Activated naive CD8-positive, alpha-beta T cell treated with anti-CD3 and anti-CD28 coated beads, Interleukin-2, amount 10 ng/mL, durations not matched to agents 7 days and 5 days (primary cell): ENCODE data around the gene SNX13. TPM values are rescaled to one million over a fixed set of nuclear protein-coding genes. Genes with fewer than 3 reads are reported as not detected.

ENCODE experiments used
- ATAC-seq: fragments of 150-1000 bp; cut with Tn5 transposase; one replicate; pipeline ENCODE4 v1.10.0; 2021; ENCODE audit warnings: low read depth, moderate library complexity
- POLR2A ChIA-PET: fragments of 350-600 bp; sonication (Branson Sonifier 250); formaldehyde crosslinking; loops from one replicate; lab custom pipeline; 2021; ENCODE audit warnings: antibody characterized with exemption; lab: Charles Lee
- DNase-seq: peaks from one replicate; pipeline ENCODE4 v3.0.0; 2021
- H3K27ac Mint-ChIP-seq: one replicate; pipeline ENCODE4 v1.8.0; 2022; ENCODE audit warnings: mild to moderate bottlenecking, mixed read lengths
- H3K27me3 Mint-ChIP-seq: one replicate; pipeline ENCODE4 v1.8.0; 2022; ENCODE audit warnings: mild to moderate bottlenecking, moderate library complexity, mixed read lengths
- H3K36me3 Mint-ChIP-seq: one replicate; pipeline ENCODE4 v1.8.0; 2021; ENCODE audit warnings: mild to moderate bottlenecking, mixed read lengths
- H3K4me1 Mint-ChIP-seq: one replicate; pipeline ENCODE4 v1.8.0; 2021; ENCODE audit warnings: mixed read lengths
- H3K4me3 Mint-ChIP-seq: one replicate; pipeline ENCODE4 v1.8.0; 2022; ENCODE audit warnings: mild to moderate bottlenecking, moderate library complexity, mixed read lengths
- H3K9me3 Mint-ChIP-seq: one replicate; pipeline ENCODE4 v1.8.0; 2021; ENCODE audit warnings: mixed read lengths
- total RNA-seq, 2 experiments: library from RNA; stranded (reverse); gene quantifications; one replicate each; pipeline ENCODE4 v1.2.3, GENCODE V29; 2021

Gene SNX13
- total RNA-seq, 2 experiments from 2014 or later, result 29.3 to 35.1 TPM

GRCh38 chr7:17939606-17940301, 540 bp downstream of the SNX13 start:
- H3K9me3 Mint-ChIP-seq, result no peaks in the 10 kb centered on the region
- POLR2A ChIA-PET, result interaction anchor here (1.0 kb wide), 1 partner anchor 13 kb away, joined by 3 read pairs; no protein-coding TSS in a partner anchor
- DNase-seq, result peak; percentile 62
- peak overlapping the region; percentile 92 for H3K27ac Mint-ChIP-seq
- H3K36me3 Mint-ChIP-seq, result peaks cover 13% of the 10 kb centered on the region
- H3K27me3 Mint-ChIP-seq, result peaks cover 3% of the 10 kb centered on the region
- peak overlapping the region; percentile 95 for H3K4me3 Mint-ChIP-seq
- ATAC-seq, result peak; percentile 57
- H3K4me1 Mint-ChIP-seq, result peaks cover 43% of the 10 kb centered on the region

GRCh38 chr7:17939211-17939605, 1.1 kb downstream of the SNX13 start:
- Mint-ChIP-seq H3K9me3 (no peaks in the 10 kb centered on the region), H3K4me1 (peaks cover 47% of the 10 kb centered on the region), H3K27me3 (peaks cover 3% of the 10 kb centered on the region), H3K4me3 (peak overlapping the region; percentile 95), H3K36me3 (peaks cover 13% of the 10 kb centered on the region), H3K27ac (peak overlapping the region; percentile 92)
- POLR2A ChIA-PET, result interaction anchor here (1.0 kb wide), 1 partner anchor 13 kb away, joined by 3 read pairs; no protein-coding TSS in a partner anchor
- DNase-seq, result no peak
- no peak for ATAC-seq

DNA sequence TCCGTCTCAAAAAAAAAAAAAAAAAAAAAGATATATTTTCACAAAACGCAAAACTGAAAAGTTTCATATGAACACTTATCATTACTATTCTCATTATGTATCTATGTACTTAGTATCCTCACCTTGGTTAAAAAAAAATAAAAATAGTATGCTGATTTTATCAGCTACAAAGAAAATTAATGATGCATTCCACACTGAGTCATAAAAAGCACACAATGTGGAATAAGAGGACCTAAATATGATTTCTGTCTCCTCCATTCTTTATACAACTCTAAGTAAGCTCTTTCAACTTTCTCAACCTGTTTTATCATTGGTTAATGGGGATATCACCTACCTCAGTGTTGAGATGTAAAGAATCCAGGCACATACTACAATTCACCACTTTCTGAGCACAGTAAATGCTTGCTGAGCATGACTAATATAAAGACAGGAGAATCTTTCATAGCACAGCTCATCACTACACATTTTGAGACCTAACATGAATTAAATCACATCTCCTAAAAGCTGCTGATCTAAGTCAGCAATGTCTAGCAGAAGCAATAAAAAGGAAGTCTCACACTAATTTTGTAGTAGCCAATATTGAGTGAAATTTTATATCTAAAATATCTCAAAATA, 2.7 kb downstream of the SNX13 start:
- DNase-seq, result no peak
- H3K9me3 Mint-ChIP-seq, result no peaks in the 10 kb centered on the region
- ATAC-seq, result no peak
- peaks cover 3% of the 10 kb centered on the region for H3K27me3 Mint-ChIP-seq
- no peak overlapping the region for H3K27ac Mint-ChIP-seq
- POLR2A ChIA-PET, result interaction anchor here (0.7 to 1.2 kb wide), 3 partner anchors 9 to 1024 kb away, joined by 3 to 6 read pairs (median 4); no protein-coding TSS in a partner anchor
- H3K4me3 Mint-ChIP-seq, result peak overlapping the region; percentile 95
- H3K4me1 Mint-ChIP-seq, result peaks cover 58% of the 10 kb centered on the region
- peaks cover 18% of the 10 kb centered on the region for H3K36me3 Mint-ChIP-seq

- no peak overlapping the region for H3K4me3 Mint-ChIP-seq
- H3K27me3 Mint-ChIP-seq, result no peaks in the 10 kb centered on the region
- DNase-seq (no peak), ATAC-seq (no peak)
- peaks cover 18% of the 10 kb centered on the region for H3K36me3 Mint-ChIP-seq
- POLR2A ChIA-PET, result no interaction called here
- H3K9me3 Mint-ChIP-seq, result no peaks in the 10 kb centered on the region
- peaks cover 50% of the 10 kb centered on the region for H3K4me1 Mint-ChIP-seq
- no peak overlapping the region for H3K27ac Mint-ChIP-seq
These were observed 4.0 kb downstream of the SNX13 start for GRCh38 chr7:17936321-17936720.

- no peak for ATAC-seq
- Mint-ChIP-seq H3K4me3 (no peak overlapping the region), H3K27ac (no peak overlapping the region), H3K4me1 (peaks cover 55% of the 10 kb centered on the region), H3K9me3 (no peaks in the 10 kb centered on the region), H3K36me3 (peaks cover 21% of the 10 kb centered on the region), H3K27me3 (no peaks in the 10 kb centered on the region)
- DNase-seq, result no peak
- POLR2A ChIA-PET, result no interaction called here
These were observed 5.6 kb downstream of the SNX13 start for GRCh38 chr7:17934612-17935240.

DNA sequence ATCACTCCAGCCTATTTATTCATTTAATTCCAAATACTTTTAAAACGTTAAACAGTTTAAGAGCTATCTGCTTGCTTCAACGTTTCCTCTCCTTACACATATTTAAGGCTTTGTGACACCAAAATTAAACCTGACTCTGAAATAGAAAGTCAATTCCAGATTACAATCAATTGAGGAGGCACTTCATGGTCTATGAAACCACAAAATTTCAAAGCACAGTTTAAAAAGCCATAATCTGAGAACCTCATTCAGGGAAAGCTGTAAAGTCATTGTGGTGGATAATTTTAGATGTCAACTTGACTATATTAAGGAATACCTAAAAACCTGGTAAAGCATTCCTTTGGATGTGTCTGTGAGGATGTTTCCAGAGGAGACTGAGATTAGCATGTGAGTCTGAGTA, 6.2 kb downstream of the SNX13 start:
- peak; percentile 69 for ATAC-seq
- H3K9me3 Mint-ChIP-seq, result no peaks in the 10 kb centered on the region

DNA sequence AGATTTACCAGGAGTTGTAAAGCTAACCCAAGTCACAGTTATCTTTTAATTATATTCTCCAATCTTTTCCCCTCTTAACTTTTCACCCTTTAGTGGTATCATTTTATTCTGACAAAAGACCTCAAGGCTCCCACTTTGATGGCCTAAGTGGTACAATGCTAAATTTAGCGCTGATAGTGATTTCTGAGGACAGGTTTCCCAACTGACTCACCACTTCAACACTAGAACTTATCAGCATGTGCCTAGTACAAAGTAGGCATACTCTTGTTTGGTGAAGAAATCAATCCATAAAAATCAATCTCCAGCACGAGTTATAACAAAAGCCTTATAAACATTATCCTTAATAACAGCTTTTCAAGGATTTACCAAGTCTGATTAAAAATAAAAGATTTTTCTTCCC, 7.5 kb downstream of the SNX13 start:
- POLR2A ChIA-PET, result no interaction called here
- H3K36me3 Mint-ChIP-seq, result peaks cover 21% of the 10 kb centered on the region
- DNase-seq, result no peak
- H3K27me3 Mint-ChIP-seq, result no peaks in the 10 kb centered on the region
- H3K27ac Mint-ChIP-seq, result no peak overlapping the region
- no peaks in the 10 kb centered on the region for H3K9me3 Mint-ChIP-seq
- H3K4me1 Mint-ChIP-seq, result peaks cover 44% of the 10 kb centered on the region
- H3K4me3 Mint-ChIP-seq, result no peak overlapping the region
- no peak for ATAC-seq

More for the DNA sequence above, 6.2 kb downstream of the SNX13 start:
- H3K4me1 Mint-ChIP-seq, result peaks cover 55% of the 10 kb centered on the region
- POLR2A ChIA-PET, result no interaction called here
- peaks cover 21% of the 10 kb centered on the region for H3K36me3 Mint-ChIP-seq
- peak overlapping the region; percentile 60 for H3K4me3 Mint-ChIP-seq
- DNase-seq, result no peak
- H3K27me3 Mint-ChIP-seq, result no peaks in the 10 kb centered on the region
- peak overlapping the region; percentile 74 for H3K27ac Mint-ChIP-seq

- H3K9me3 Mint-ChIP-seq, result no peaks in the 10 kb centered on the region
- H3K4me3 Mint-ChIP-seq, result no peak overlapping the region
- H3K27ac Mint-ChIP-seq, result no peak overlapping the region
- H3K4me1 Mint-ChIP-seq, result peaks cover 37% of the 10 kb centered on the region
- no peak for DNase-seq
- POLR2A ChIA-PET, result no interaction called here
- H3K36me3 Mint-ChIP-seq, result peaks cover 16% of the 10 kb centered on the region
- H3K27me3 Mint-ChIP-seq, result no peaks in the 10 kb centered on the region
- no peak for ATAC-seq
These were observed 9.2 kb downstream of the SNX13 start for GRCh38 chr7:17931069-17931468.

DNA sequence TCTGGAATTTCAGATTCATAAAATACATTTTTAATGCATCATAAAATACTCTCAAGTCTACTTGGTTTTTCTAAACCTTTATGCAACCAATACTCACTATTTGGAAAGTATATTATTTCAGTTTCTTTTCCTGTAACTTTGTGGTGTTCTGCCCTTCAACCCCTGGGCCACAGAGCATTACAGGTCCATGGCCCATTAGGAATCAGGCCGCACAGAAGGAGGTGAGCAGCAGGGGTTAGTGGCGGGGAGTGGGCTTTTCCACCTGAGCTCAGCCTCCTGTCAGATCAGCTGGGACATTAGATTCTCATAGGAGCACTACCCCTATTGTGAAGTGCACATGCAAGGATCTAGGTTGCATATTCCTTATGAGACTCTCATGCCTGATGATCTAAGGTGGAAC, 9.7 kb downstream of the SNX13 start:
- ATAC-seq (no peak), DNase-seq (no peak)
- Mint-ChIP-seq H3K36me3 (peaks cover 15% of the 10 kb centered on the region), H3K27ac (no peak overlapping the region), H3K4me1 (peaks cover 38% of the 10 kb centered on the region), H3K4me3 (peak overlapping the region; percentile 18), H3K9me3 (no peaks in the 10 kb centered on the region), H3K27me3 (no peaks in the 10 kb centered on the region)
- POLR2A ChIA-PET, result no interaction called here

GRCh38 chr7:17929647-17930395, 10.5 kb downstream of the SNX13 start:
- POLR2A ChIA-PET, result no interaction called here
- no peak for ATAC-seq
- H3K4me3 Mint-ChIP-seq, result no peak overlapping the region

GRCh38 chr7:17928055-17928454, 12.2 kb downstream of the SNX13 start:
- DNase-seq (no peak), ATAC-seq (no peak)
- Mint-ChIP-seq H3K27ac (no peak overlapping the region), H3K36me3 (peaks cover 9% of the 10 kb centered on the region), H3K4me1 (peaks cover 25% of the 10 kb centered on the region), H3K4me3 (no peak overlapping the region), H3K9me3 (no peaks in the 10 kb centered on the region), H3K27me3 (no peaks in the 10 kb centered on the region)
- POLR2A ChIA-PET, result no interaction called here

More at GRCh38 chr7:17929647-17930395, 10.5 kb downstream of the SNX13 start:
- DNase-seq, result no peak
- Mint-ChIP-seq H3K27ac (no peak overlapping the region), H3K27me3 (no peaks in the 10 kb centered on the region), H3K4me1 (peaks cover 37% of the 10 kb centered on the region), H3K9me3 (no peaks in the 10 kb centered on the region), H3K36me3 (peaks cover 12% of the 10 kb centered on the region)

- ATAC-seq (no peak), DNase-seq (no peak)
- H3K27ac Mint-ChIP-seq, result no peak overlapping the region
- H3K4me1 Mint-ChIP-seq, result peaks cover 12% of the 10 kb centered on the region
- H3K36me3 Mint-ChIP-seq, result peaks cover 3% of the 10 kb centered on the region
- POLR2A ChIA-PET, result no interaction called here
- H3K9me3 Mint-ChIP-seq, result no peaks in the 10 kb centered on the region
- H3K4me3 Mint-ChIP-seq, result no peak overlapping the region
- H3K27me3 Mint-ChIP-seq, result no peaks in the 10 kb centered on the region
These were observed 18.4 kb downstream of the SNX13 start for GRCh38 chr7:17921857-17922416.

GRCh38 chr7:17917842-17918241, 22.5 kb downstream of the SNX13 start:
- peaks cover 8% of the 10 kb centered on the region for H3K4me1 Mint-ChIP-seq
- POLR2A ChIA-PET, result no interaction called here
- H3K4me3 Mint-ChIP-seq, result no peak overlapping the region
- H3K27me3 Mint-ChIP-seq, result no peaks in the 10 kb centered on the region
- DNase-seq, result no peak
- H3K36me3 Mint-ChIP-seq, result peaks cover 2% of the 10 kb centered on the region
- no peaks in the 10 kb centered on the region for H3K9me3 Mint-ChIP-seq
- no peak for ATAC-seq
- no peak overlapping the region for H3K27ac Mint-ChIP-seq
